Embryonic facial prominence (tissue), 1 donor: ENCODE data around the gene AFF1.
A peak's percentile ranks its signal among the peaks of the same experiment; 100 is the strongest.
"Not testable (repeated sequence)": the region's sequence is repeated elsewhere in the genome, so short reads cannot be mapped to it uniquely, and the experiment has no call there.

Source experiments
- DNase-seq: peaks from one replicate; pipeline ENCODE4 v3.0.0-alpha.2; 2016; ENCODE audit errors: extremely low spot score

Gene AFF1

GRCh38 chr4:87116231-87116630, 181.4 kb downstream of the AFF1 start:
- DNase-seq, result no peak

GRCh38 chr4:87117051-87117731, 182.4 kb downstream of the AFF1 start:
- DNase-seq, result no peak

- DNase-seq, result no peak
Observed at GRCh38 chr4:87117732-87118075, 182.9 kb downstream of the AFF1 start.

GRCh38 chr4:87118421-87118820, 183.6 kb downstream of the AFF1 start:
- DNase-seq, result no peak

- DNase-seq, result no peak
Observed at GRCh38 chr4:87118826-87119225, 184.0 kb downstream of the AFF1 start.

- DNase-seq, result no peak
Observed at GRCh38 chr4:87120010-87120409, 185.2 kb downstream of the AFF1 start.

GRCh38 chr4:87120411-87121162, 185.8 kb downstream of the AFF1 start:
- no peak for DNase-seq

GRCh38 chr4:87121341-87122065, 186.7 kb downstream of the AFF1 start:
- DNase-seq, result no peak

- DNase-seq, result no peak
Observed at GRCh38 chr4:87122252-87122651, 187.4 kb downstream of the AFF1 start.

GRCh38 chr4:87126056-87126455, 191.2 kb downstream of the AFF1 start:
- no peak for DNase-seq

GRCh38 chr4:87128006-87128705, 193.3 kb downstream of the AFF1 start:
- DNase-seq, result no peak

GRCh38 chr4:87129681-87130080, 194.9 kb downstream of the AFF1 start:
- DNase-seq, result no peak

GRCh38 chr4:87130985-87131703, 196.3 kb downstream of the AFF1 start:
- no peak for DNase-seq

- no peak for DNase-seq
Observed at GRCh38 chr4:87132035-87132434, 197.2 kb downstream of the AFF1 start.

- DNase-seq, result no peak
Observed at GRCh38 chr4:87133183-87133582, 198.4 kb downstream of the AFF1 start.

- DNase-seq, result no peak
Observed at GRCh38 chr4:87134122-87134521, 199.3 kb downstream of the AFF1 start.

GRCh38 chr4:87141428-87141827, 206.6 kb downstream of the AFF1 start:
- no peak for DNase-seq

GRCh38 chr4:87144356-87144755, 209.5 kb downstream of the AFF1 start:
- DNase-seq, result no peak

GRCh38 chr4:87145934-87146333, 211.1 kb downstream of the AFF1 start:
- DNase-seq, result not testable (repeated sequence)

GRCh38 chr4:87147116-87147515, 212.3 kb downstream of the AFF1 start:
- no peak for DNase-seq

- DNase-seq, result peak; percentile 24
Observed at GRCh38 chr4:87150498-87151261, 215.9 kb downstream of the AFF1 start.
